Loucy (cell line): ENCODE data around the gene TGFBRAP1.

Experiments used
- H2AFZ ChIP-seq: fragments of 200-600 bp; sonication (generic); 2 replicates; pipeline ENCODE4 v1.6.0; 2016; ENCODE audit warnings: antibody characterized with exemption, mild to moderate bottlenecking, low read length, moderate library complexity
- H3F3A ChIP-seq: fragments of 200-600 bp; 2 replicates; pipeline ENCODE4 v1.6.0; 2016; ENCODE audit warnings: antibody characterized with exemption, low read depth, mild to moderate bottlenecking
- H3K27me3 ChIP-seq: fragments of 200-600 bp; sonication (generic); 2 replicates; pipeline ENCODE4 v1.6.1; 2014; ENCODE audit warnings: low read length, mild to moderate bottlenecking; ENCODE audit not compliant: insufficient read depth, poor library complexity, severe bottlenecking
- H3K36me3 ChIP-seq: fragments of 200-600 bp; sonication (generic); 2 replicates; pipeline ENCODE4 v1.6.1; 2016; ENCODE audit warnings: low read length; ENCODE audit not compliant: insufficient read depth
- H3K4me1 ChIP-seq: fragments of 200-600 bp; sonication (generic); 2 replicates; pipeline ENCODE4 v1.5.1; 2014; ENCODE audit warnings: low read length, mild to moderate bottlenecking; ENCODE audit not compliant: insufficient read depth, poor library complexity, severe bottlenecking
- H3K4me2 ChIP-seq: fragments of 200-600 bp; sonication (generic); 2 replicates; pipeline ENCODE4 v1.6.0; 2014; ENCODE audit warnings: antibody characterized with exemption, low read length, low read depth, mild to moderate bottlenecking; ENCODE audit not compliant: poor library complexity, severe bottlenecking
- H3K4me3 ChIP-seq: fragments of 200-600 bp; sonication (generic); 2 replicates; pipeline ENCODE4 v1.5.1; 2014; ENCODE audit warnings: low read length, mild to moderate bottlenecking, mixed read lengths; ENCODE audit not compliant: poor library complexity, severe bottlenecking
- H3K79me2 ChIP-seq: fragments of 200-600 bp; sonication (generic); 2 replicates; pipeline ENCODE4 v1.6.1; 2014; ENCODE audit warnings: low read length; ENCODE audit not compliant: insufficient read depth
- H3K9ac ChIP-seq: fragments of 200-600 bp; sonication (generic); 2 replicates; pipeline ENCODE4 v1.6.0; 2014; ENCODE audit warnings: mild to moderate bottlenecking, low read depth, low read length, moderate library complexity; ENCODE audit not compliant: poor library complexity, severe bottlenecking
- H3K9me2 ChIP-seq: fragments of 200-600 bp; sonication (generic); replicated peaks from 2 replicates; pipeline ENCODE4 v1.6.1; 2016; ENCODE audit warnings: low read depth, low read length, mixed read lengths
- H3K9me3 ChIP-seq: fragments of 200-600 bp; sonication (generic); 2 replicates; pipeline ENCODE4 v1.6.1; 2014; ENCODE audit warnings: mild to moderate bottlenecking, antibody characterized with exemption, low read length, low read depth; ENCODE audit not compliant: insufficient read depth
- H4K20me1 ChIP-seq: fragments of 200-600 bp; sonication (generic); 2 replicates; pipeline ENCODE4 v1.6.0; 2014; ENCODE audit warnings: antibody characterized with exemption, low read length, mild to moderate bottlenecking; ENCODE audit not compliant: insufficient read depth, poor library complexity, severe bottlenecking
- EZH2phosphoT487 ChIP-seq: fragments of 200-600 bp; IDR thresholded peaks from 2 replicates; pipeline ENCODE4 v1.6.1; 2018; ENCODE audit warnings: antibody characterized with exemption, mild to moderate bottlenecking, moderate library complexity, borderline replicate concordance
- TF ChIP-seq, protein P1 (sequence below): fragments of 200-600 bp; sonication (generic); conservative IDR thresholded peaks from 2 replicates; pipeline ENCODE4 v1.5.1; 2014; ENCODE audit warnings: mild to moderate bottlenecking, antibody characterized with exemption, low read length

The TGFBRAP1 gene

DNA sequence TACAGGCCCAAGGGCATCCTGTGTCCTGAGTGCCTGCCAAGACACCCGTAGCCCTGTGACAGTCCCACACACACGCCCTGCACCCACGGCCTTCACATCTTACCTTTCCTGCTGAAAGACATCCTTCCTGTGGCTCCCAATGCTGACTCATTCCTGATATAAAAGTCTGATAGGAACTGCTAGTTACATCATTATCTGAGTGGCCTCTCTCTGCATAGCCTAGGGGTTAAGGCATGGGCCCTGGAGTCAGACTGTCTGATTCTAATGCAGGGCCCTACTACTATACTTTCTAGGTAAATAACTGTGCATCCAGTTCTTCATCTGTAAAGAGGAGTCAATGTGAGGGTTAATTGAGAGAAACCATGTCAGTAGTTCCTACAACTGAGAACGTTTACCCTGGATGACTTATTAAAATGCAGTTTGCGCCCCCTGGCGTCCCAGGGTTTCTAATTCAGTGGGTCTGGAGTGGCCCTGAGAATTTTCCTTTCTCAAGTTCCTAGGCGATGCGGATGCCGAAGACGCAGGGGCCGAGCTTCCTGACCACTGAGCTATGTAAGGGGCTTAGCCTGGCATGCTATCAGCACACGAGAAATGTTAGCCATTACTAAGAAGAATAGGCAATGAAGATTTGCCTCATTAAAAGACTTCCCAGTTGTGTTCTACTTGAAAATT lies 94.0 kb downstream of the TGFBRAP1 start:
- H3K4me2 ChIP-seq: peak overlapping the region; percentile 19
- no peaks in the 10 kb centered on the region for H3K36me3 ChIP-seq

DNA sequence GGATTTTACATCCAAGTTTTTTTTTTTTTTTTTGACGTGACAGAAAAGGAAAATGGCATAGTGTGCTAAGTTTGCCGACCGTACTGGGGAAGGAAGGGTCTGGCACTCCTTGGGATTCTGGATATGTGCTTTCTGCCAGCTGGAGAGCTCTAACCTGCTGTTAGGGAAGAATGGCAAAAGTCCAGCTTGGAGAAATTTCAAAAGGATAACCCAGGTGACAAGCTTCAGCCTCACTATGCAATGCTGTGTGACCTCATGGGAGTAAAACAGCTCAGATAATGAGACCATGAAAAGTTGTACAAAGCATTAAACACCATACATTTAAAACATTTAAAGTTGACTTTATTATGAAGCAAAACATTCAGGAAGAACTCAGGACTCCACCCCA lies 98.3 kb downstream of the TGFBRAP1 start:
- no peaks in the 10 kb centered on the region for H3K79me2 ChIP-seq
- H2AFZ ChIP-seq: no peak overlapping the region
- no peak for TF ChIP-seq EZH2phosphoT487
- TF ChIP-seq, protein P1, sequence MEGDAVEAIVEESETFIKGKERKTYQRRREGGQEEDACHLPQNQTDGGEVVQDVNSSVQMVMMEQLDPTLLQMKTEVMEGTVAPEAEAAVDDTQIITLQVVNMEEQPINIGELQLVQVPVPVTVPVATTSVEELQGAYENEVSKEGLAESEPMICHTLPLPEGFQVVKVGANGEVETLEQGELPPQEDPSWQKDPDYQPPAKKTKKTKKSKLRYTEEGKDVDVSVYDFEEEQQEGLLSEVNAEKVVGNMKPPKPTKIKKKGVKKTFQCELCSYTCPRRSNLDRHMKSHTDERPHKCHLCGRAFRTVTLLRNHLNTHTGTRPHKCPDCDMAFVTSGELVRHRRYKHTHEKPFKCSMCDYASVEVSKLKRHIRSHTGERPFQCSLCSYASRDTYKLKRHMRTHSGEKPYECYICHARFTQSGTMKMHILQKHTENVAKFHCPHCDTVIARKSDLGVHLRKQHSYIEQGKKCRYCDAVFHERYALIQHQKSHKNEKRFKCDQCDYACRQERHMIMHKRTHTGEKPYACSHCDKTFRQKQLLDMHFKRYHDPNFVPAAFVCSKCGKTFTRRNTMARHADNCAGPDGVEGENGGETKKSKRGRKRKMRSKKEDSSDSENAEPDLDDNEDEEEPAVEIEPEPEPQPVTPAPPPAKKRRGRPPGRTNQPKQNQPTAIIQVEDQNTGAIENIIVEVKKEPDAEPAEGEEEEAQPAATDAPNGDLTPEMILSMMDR: no peak
- H3K4me1 ChIP-seq: peaks cover 5% of the 10 kb centered on the region
- H3K36me3 ChIP-seq: no peaks in the 10 kb centered on the region
- no peak overlapping the region for H3K4me2 ChIP-seq
- H3K9ac ChIP-seq: no peak overlapping the region
- no peak overlapping the region for H3K4me3 ChIP-seq
- H3K9me3 ChIP-seq: no peaks in the 10 kb centered on the region
- no peaks in the 10 kb centered on the region for H3K9me2 ChIP-seq
- no peaks in the 10 kb centered on the region for H4K20me1 ChIP-seq
- no peaks in the 10 kb centered on the region for H3K27me3 ChIP-seq
- H3F3A ChIP-seq: no peaks in the 10 kb centered on the region

More for the DNA sequence above, 94.0 kb downstream of the TGFBRAP1 start:
- H3K4me3 ChIP-seq: no peak overlapping the region
- H4K20me1 ChIP-seq: no peaks in the 10 kb centered on the region
- no peaks in the 10 kb centered on the region for H3K9me2 ChIP-seq
- no peaks in the 10 kb centered on the region for H3F3A ChIP-seq
- no peaks in the 10 kb centered on the region for H3K79me2 ChIP-seq
- peak overlapping the region; percentile 35; the same call in 1 of the 2 replicates for H2AFZ ChIP-seq
- TF ChIP-seq, protein P1: peak; percentile 97
- no peak for TF ChIP-seq EZH2phosphoT487
- peaks cover 5% of the 10 kb centered on the region for H3K4me1 ChIP-seq
- H3K9me3 ChIP-seq: no peaks in the 10 kb centered on the region
- no peaks in the 10 kb centered on the region for H3K27me3 ChIP-seq
- no peak overlapping the region for H3K9ac ChIP-seq

DNA sequence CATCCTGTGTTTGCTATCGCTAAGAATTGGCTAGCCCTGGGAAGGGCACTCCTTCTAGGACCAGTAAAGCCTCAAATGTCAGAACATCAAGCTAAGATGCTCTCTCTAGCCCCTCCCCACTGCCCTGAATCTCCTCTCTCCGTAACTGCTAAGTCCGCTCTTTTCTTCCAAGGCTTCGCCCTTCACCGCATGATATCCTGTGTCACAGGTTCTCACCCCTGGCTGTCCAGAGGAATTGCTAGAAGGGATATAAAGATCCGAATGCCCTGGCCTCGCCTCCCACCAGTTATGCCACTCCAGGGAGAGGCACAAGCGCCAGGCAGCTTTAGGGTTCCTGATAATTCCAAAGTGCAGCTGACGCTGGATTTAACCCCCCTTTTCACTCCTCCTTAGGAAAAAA lies 105.1 kb downstream of the TGFBRAP1 start:
- Histone ChIP-seq H2AFZ (no peak overlapping the region), H3K4me2 (no peak overlapping the region), H3K36me3 (no peaks in the 10 kb centered on the region), H3K4me3 (no peak overlapping the region), H3K9me2 (no peaks in the 10 kb centered on the region), H3K79me2 (no peaks in the 10 kb centered on the region), H3K4me1 (no peaks in the 10 kb centered on the region), H3F3A (no peaks in the 10 kb centered on the region), H3K27me3 (no peaks in the 10 kb centered on the region), H3K9me3 (no peaks in the 10 kb centered on the region), H3K9ac (no peak overlapping the region), H4K20me1 (no peaks in the 10 kb centered on the region)
- TF ChIP-seq, protein P1: no peak
- TF ChIP-seq EZH2phosphoT487: no peak
